GM18505 (cell line): ENCODE measurements around the gene CEP162.
"Not testable (repeated sequence)": the region's sequence is repeated elsewhere in the genome, so short reads cannot be mapped to it uniquely, and the experiment has no call there.

Source experiments
- ATAC-seq: cut with Tn5 transposase; IDR thresholded peaks from one replicate; pipeline ENCODE4 v1.9.1; 2021; ENCODE audit not compliant: unreplicated experiment
- POLR2A ChIP-seq: IDR thresholded peaks from 4 replicates; pipeline ENCODE4 v1.6.1; 2011; ENCODE audit warnings: borderline replicate concordance; ENCODE audit not compliant: insufficient read depth, insufficient read length; ENCODE audit errors: extremely low read depth

Gene CEP162

GRCh38 chr6:84150705-84151104 is 76.7 kb downstream of the CEP162 start:
- ATAC-seq, result no peak

GRCh38 chr6:84141521-84141920 is 85.9 kb downstream of the CEP162 start:
- no peak for ATAC-seq
- TF ChIP-seq POLR2A, result no peak

More at GRCh38 chr6:84150705-84151104, 76.7 kb downstream of the CEP162 start:
- TF ChIP-seq POLR2A, result no peak

- TF ChIP-seq POLR2A, result no peak
Measured at GRCh38 chr6:84139311-84139710, 88.1 kb downstream of the CEP162 start.

GRCh38 chr6:84137989-84138575 is 89.4 kb downstream of the CEP162 start:
- no peak for ATAC-seq
- TF ChIP-seq POLR2A, result no peak

More at GRCh38 chr6:84139311-84139710, 88.1 kb downstream of the CEP162 start:
- no peak for ATAC-seq

- no peak for TF ChIP-seq POLR2A
- no peak for ATAC-seq
Measured at GRCh38 chr6:84137051-84137375, 90.4 kb downstream of the CEP162 start.

GRCh38 chr6:84136364-84137050 is 90.9 kb downstream of the CEP162 start:
- no peak for TF ChIP-seq POLR2A
- no peak for ATAC-seq

- TF ChIP-seq POLR2A, result no peak
- no peak for ATAC-seq
Measured at GRCh38 chr6:84135291-84135690, 92.2 kb downstream of the CEP162 start.

GRCh38 chr6:84133385-84133784 is 94.1 kb downstream of the CEP162 start:
- not testable (repeated sequence) for ATAC-seq

- not testable (repeated sequence) for ATAC-seq
Measured at GRCh38 chr6:84129588-84129987, 97.9 kb downstream of the CEP162 start.

GRCh38 chr6:84123186-84123585 is 104.3 kb downstream of the CEP162 start:
- ATAC-seq, result no peak
- no peak for TF ChIP-seq POLR2A

- no peak for ATAC-seq
- TF ChIP-seq POLR2A, result no peak
Measured at GRCh38 chr6:84119277-84119676, 108.2 kb downstream of the CEP162 start.

GRCh38 chr6:84118191-84118590 is 109.3 kb downstream of the CEP162 start:
- no peak for TF ChIP-seq POLR2A
- ATAC-seq, result no peak

- not testable (repeated sequence) for ATAC-seq
Measured at GRCh38 chr6:84114933-84115594, 112.4 kb downstream of the CEP162 start.

GRCh38 chr6:84111351-84111750 is 116.1 kb downstream of the CEP162 start:
- ATAC-seq, result not testable (repeated sequence)
